HG02884 (cell line): ENCODE data around the gene AFAP1.

Experiments
- ATAC-seq: cut with Tn5 transposase; IDR thresholded peaks from one replicate; pipeline ENCODE4 v1.9.1; 2021; ENCODE audit warnings: mild to moderate bottlenecking, moderate library complexity; ENCODE audit not compliant: unreplicated experiment

The AFAP1 gene

DNA sequence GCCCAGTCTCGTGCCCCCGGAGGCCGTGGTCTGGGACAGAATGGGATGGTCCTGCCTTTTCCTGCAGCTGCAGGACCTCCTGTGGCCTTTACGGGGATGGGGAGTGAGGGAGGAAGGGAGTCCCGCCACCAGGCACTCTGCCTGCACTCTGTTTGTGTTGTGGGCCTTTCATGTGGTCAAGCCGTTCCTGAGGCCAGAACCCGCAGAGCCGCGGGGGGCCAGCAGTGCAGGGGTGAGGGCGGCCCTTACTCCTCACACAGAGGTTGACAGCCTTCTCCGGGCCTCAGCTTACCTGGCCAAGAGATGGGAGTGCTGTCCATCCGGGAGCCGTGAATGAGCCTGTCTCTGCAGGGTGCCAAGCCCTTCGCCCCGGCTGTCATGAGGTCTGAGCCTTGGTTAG is 230.7 kb downstream of the AFAP1 start:
- ATAC-seq, result no peak
